Retinal pigment epithelial cell (primary cell): ENCODE measurements around the gene P3H2.
A peak's percentile ranks its signal among the peaks of the same experiment; 100 is the strongest.
"Not testable (repeated sequence)": the region's sequence is repeated elsewhere in the genome, so short reads cannot be mapped to it uniquely, and the experiment has no call there.

Source experiments
- DNase-seq: peaks from one replicate; pipeline ENCODE4 v3.0.0-alpha.2; 2010; ENCODE audit warnings: low read depth
- H3K4me3 ChIP-seq: 2 replicates; pipeline ENCODE4 v1.5.1; 2011; ENCODE audit warnings: mild to moderate bottlenecking, low read length, control low read depth, moderate library complexity
- CTCF ChIP-seq: conservative IDR thresholded peaks from 2 replicates; pipeline ENCODE4 v1.5.1; 2011; ENCODE audit warnings: low read depth, low read length, control low read depth, inconsistent platforms

The P3H2 gene

GRCh38 chr3:190086191-190086590, 34.5 kb downstream of the P3H2 start:
- DNase-seq: no peak
- H3K4me3 ChIP-seq: no peak overlapping the region
- TF ChIP-seq CTCF: no peak

GRCh38 chr3:190084983-190085382, 35.7 kb downstream of the P3H2 start:
- TF ChIP-seq CTCF: no peak
- no peak overlapping the region for H3K4me3 ChIP-seq

GRCh38 chr3:190083635-190084034, 37.1 kb downstream of the P3H2 start:
- no peak for DNase-seq

More at GRCh38 chr3:190084983-190085382, 35.7 kb downstream of the P3H2 start:
- DNase-seq: no peak

GRCh38 chr3:190081389-190081788, 39.3 kb downstream of the P3H2 start:
- H3K4me3 ChIP-seq: no peak overlapping the region
- DNase-seq: no peak
- TF ChIP-seq CTCF: no peak

More at GRCh38 chr3:190083635-190084034, 37.1 kb downstream of the P3H2 start:
- TF ChIP-seq CTCF: no peak
- H3K4me3 ChIP-seq: no peak overlapping the region

GRCh38 chr3:190079173-190079572, 41.5 kb downstream of the P3H2 start:
- not testable (repeated sequence) for DNase-seq

GRCh38 chr3:190077395-190078045, 43.2 kb downstream of the P3H2 start:
- TF ChIP-seq CTCF: no peak
- no peak overlapping the region for H3K4me3 ChIP-seq
- no peak for DNase-seq

More at GRCh38 chr3:190079173-190079572, 41.5 kb downstream of the P3H2 start:
- not testable (repeated sequence) for H3K4me3 ChIP-seq

GRCh38 chr3:190076601-190077394, 43.9 kb downstream of the P3H2 start:
- H3K4me3 ChIP-seq: no peak overlapping the region
- no peak for TF ChIP-seq CTCF
- peak; percentile 95 for DNase-seq
